GM23338 (cell line): ENCODE measurements around the gene KDM4B. TPM values are rescaled to one million over a fixed set of nuclear protein-coding genes. Genes with fewer than 3 reads are reported as not detected.
"Not testable (repeated sequence)": the region's sequence is repeated elsewhere in the genome, so short reads cannot be mapped to it uniquely, and the experiment has no call there.

Source experiments
- ATAC-seq: fragments of 200-7000 bp; cut with Tn5 transposase; 3 replicates; pipeline ENCODE4 v1.9.1; 2020
- DNase-seq: peaks from one replicate; pipeline ENCODE4 v3.0.0-alpha.2; 2015; ENCODE audit warnings: low spot score
- H2AFZ ChIP-seq: fragments of 200-600 bp; sonication (generic); 2 replicates; pipeline ENCODE4 v1.8.0; 2016; ENCODE audit warnings: antibody characterized with exemption, mild to moderate bottlenecking, moderate library complexity
- H3F3A ChIP-seq: fragments of 200-600 bp; sonication (generic); replicated peaks from 2 replicates; pipeline ENCODE4 v1.8.0; 2017; ENCODE audit warnings: antibody characterized with exemption, mixed run types, low read depth
- H3K27ac ChIP-seq: fragments of 200-600 bp; sonication (generic); 2 replicates; pipeline ENCODE4 v1.6.1; 2016; ENCODE audit warnings: low read depth
- H3K27me3 ChIP-seq: fragments of 200-600 bp; sonication (generic); 2 replicates; pipeline ENCODE4 v1.8.0; 2016; ENCODE audit warnings: mild to moderate bottlenecking, mixed run types, moderate library complexity; ENCODE audit not compliant: insufficient read depth
- H3K36me3 ChIP-seq: fragments of 200-600 bp; sonication (generic); 2 replicates; pipeline ENCODE4 v1.8.0; 2016; ENCODE audit warnings: mild to moderate bottlenecking; ENCODE audit not compliant: insufficient read depth
- H3K4me1 ChIP-seq: fragments of 200-600 bp; sonication (generic); 2 replicates; pipeline ENCODE4 v1.8.0; 2016; ENCODE audit warnings: mild to moderate bottlenecking, moderate library complexity; ENCODE audit not compliant: insufficient read depth
- H3K4me2 ChIP-seq: fragments of 200-600 bp; sonication (generic); 2 replicates; pipeline ENCODE4 v1.7.1; 2017; ENCODE audit warnings: mixed run types
- H3K4me3 ChIP-seq: fragments of 200-600 bp; sonication (generic); 2 replicates; pipeline ENCODE4 v1.6.1; 2016; ENCODE audit warnings: mixed run types
- H3K79me2 ChIP-seq: fragments of 200-600 bp; sonication (generic); replicated peaks from 2 replicates; pipeline ENCODE4 v1.8.0; 2017; ENCODE audit warnings: mild to moderate bottlenecking; ENCODE audit not compliant: insufficient read depth
- H3K9me2 ChIP-seq: fragments of 200-600 bp; sonication (generic); 2 replicates; pipeline ENCODE4 v1.8.0; 2017; ENCODE audit not compliant: insufficient read depth
- H4K20me1 ChIP-seq: fragments of 200-600 bp; sonication (generic); replicated peaks from 2 replicates; pipeline ENCODE4 v1.8.0; 2017; ENCODE audit warnings: mild to moderate bottlenecking; ENCODE audit not compliant: insufficient read depth
- H3K27ac Mint-ChIP-seq: 2 replicates; pipeline ENCODE4 v1.8.0; 2020; ENCODE audit warnings: inconsistent platforms, mild to moderate bottlenecking, moderate library complexity, mixed read lengths
- H3K27me3 Mint-ChIP-seq: 3 replicates; pipeline ENCODE4 v1.8.0; 2022; ENCODE audit warnings: low read depth, mild to moderate bottlenecking, moderate library complexity, mixed read lengths, inconsistent platforms; ENCODE audit not compliant: insufficient read depth, poor library complexity
- H3K36me3 Mint-ChIP-seq: 3 replicates; pipeline ENCODE4 v1.8.0; 2021; ENCODE audit warnings: low read depth, mild to moderate bottlenecking, inconsistent platforms, moderate library complexity, mixed read lengths
- H3K4me1 Mint-ChIP-seq: 3 replicates; pipeline ENCODE4 v1.8.0; 2020; ENCODE audit warnings: mild to moderate bottlenecking, inconsistent platforms, mixed read lengths
- H3K4me3 Mint-ChIP-seq: 3 replicates; pipeline ENCODE4 v1.8.0; 2021; ENCODE audit warnings: moderate library complexity, mild to moderate bottlenecking, inconsistent platforms, mixed read lengths
- H3K9me3 Mint-ChIP-seq: 3 replicates; pipeline ENCODE4 v1.8.0; 2020; ENCODE audit warnings: moderate library complexity, mild to moderate bottlenecking, inconsistent platforms, mixed read lengths
- CREB1 ChIP-seq: fragments of 250-450 bp; sonication (Bioruptor Pico); IDR thresholded peaks from 2 replicates; pipeline ENCODE4 v1.5.0; 2020; ENCODE audit warnings: low read depth, mild to moderate bottlenecking, moderate library complexity
- ETS1 ChIP-seq: IDR thresholded peaks from 2 replicates; pipeline ENCODE4 v1.6.1; 2016; ENCODE audit warnings: antibody characterized with exemption
- EZH2phosphoT487 ChIP-seq: fragments of 200-600 bp; sonication (generic); IDR thresholded peaks from one replicate; pipeline ENCODE4 v1.8.1; 2018; ENCODE audit warnings: antibody characterized with exemption; ENCODE audit not compliant: unreplicated experiment
- JUNB ChIP-seq: IDR thresholded peaks from one replicate; pipeline ENCODE4 v1.6.1; 2016; ENCODE audit warnings: antibody characterized with exemption; ENCODE audit not compliant: unreplicated experiment
- NANOG ChIP-seq: IDR thresholded peaks from 2 replicates; pipeline ENCODE4 v1.6.1; 2016; ENCODE audit warnings: antibody characterized with exemption, borderline replicate concordance
- REST ChIP-seq: IDR thresholded peaks from one replicate; pipeline ENCODE4 v1.6.1; 2018; ENCODE audit warnings: antibody characterized with exemption; ENCODE audit not compliant: unreplicated experiment
- STAT1 ChIP-seq: IDR thresholded peaks from one replicate; pipeline ENCODE4 v1.6.1; 2016; ENCODE audit warnings: antibody characterized with exemption; ENCODE audit not compliant: unreplicated experiment
- polyA plus RNA-seq: library from polyadenylated mRNA; unstranded; fragments of >200 nt; fragmentation: Nextera tagmentation; extraction: Ambion mirVana; gene quantifications from 2 replicates; pipeline ENCODE4 v1.2.1, GENCODE V29; 2016
- total RNA-seq: library from RNA; depleted of rRNA; stranded (reverse); fragments of >200 nt; shearing (Covaris generic); gene quantifications from 2 replicates; pipeline ENCODE4 v1.2.3, GENCODE V29; 2014

The KDM4B gene
- total and polyA plus RNA-seq, 2 experiments from 2014 or later: 9.1 to 27.6 TPM

DNA sequence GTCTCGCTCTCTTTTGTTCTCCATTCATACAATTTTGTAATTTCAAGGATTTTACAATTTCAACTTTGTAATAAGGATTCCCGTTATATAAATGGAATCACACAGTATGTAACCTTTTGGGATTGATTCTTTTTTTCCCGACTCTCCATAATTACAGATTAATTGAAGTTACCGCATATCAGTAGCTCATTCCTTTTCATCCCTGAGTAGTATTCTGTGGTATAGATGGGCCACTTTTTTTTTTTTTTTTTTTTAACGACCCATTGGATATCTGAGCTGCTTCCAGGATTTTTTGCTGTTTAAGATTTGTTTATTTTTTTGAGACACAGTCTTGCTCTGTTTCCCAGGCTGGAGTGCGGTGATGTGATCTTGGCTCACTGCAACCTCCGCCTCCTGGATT, 31.9 kb upstream of the KDM4B start:
- ATAC-seq (no peak), DNase-seq (no peak)
- Histone ChIP-seq H3K79me2 (no peaks in the 10 kb centered on the region; the same call in 1 of the 2 replicates), H3K27ac (no peak overlapping the region), H3K4me3 (no peak overlapping the region), H3K4me1 (no peaks in the 10 kb centered on the region), H2AFZ (no peak overlapping the region), H3K36me3 (peaks cover 11% of the 10 kb centered on the region; the same call in 1 of the 2 replicates), H3K4me2 (no peak overlapping the region), H4K20me1 (peaks cover 24% of the 10 kb centered on the region), H3K27me3 (no peaks in the 10 kb centered on the region), H3F3A (no peaks in the 10 kb centered on the region), H3K9me2 (no peaks in the 10 kb centered on the region)
- Mint-ChIP-seq H3K27me3 (peaks cover 8% of the 10 kb centered on the region), H3K4me1 (no peaks in the 10 kb centered on the region), H3K9me3 (no peaks in the 10 kb centered on the region), H3K36me3 (peaks cover 69% of the 10 kb centered on the region), H3K27ac (no peak overlapping the region), H3K4me3 (no peak overlapping the region)
- TF ChIP-seq JUNB: no peak
- no peak for TF ChIP-seq EZH2phosphoT487
- no peak for TF ChIP-seq REST
- no peak for TF ChIP-seq ETS1
- TF ChIP-seq NANOG: no peak

GRCh38 chr19:4938461-4938860, 30.5 kb upstream of the KDM4B start:
- DNase-seq, H3K9me3 Mint-ChIP-seq, H3F3A ChIP-seq, ATAC-seq, H2AFZ ChIP-seq, H3K27me3 Mint-ChIP-seq, H3K4me1 ChIP-seq, H3K4me3 Mint-ChIP-seq, H3K27ac ChIP-seq, H3K27ac Mint-ChIP-seq, H3K4me2 ChIP-seq, H3K79me2 ChIP-seq, H3K9me2 ChIP-seq, H3K4me1 Mint-ChIP-seq, H3K27me3 ChIP-seq, H3K4me3 ChIP-seq: not testable (repeated sequence)
- H3K36me3 ChIP-seq: 0 out of 2 replicates have a peak, but pooled peaks cover 11% of the 10 kb centered on the region
- peaks cover 64% of the 10 kb centered on the region for H3K36me3 Mint-ChIP-seq
- peaks cover 24% of the 10 kb centered on the region for H4K20me1 ChIP-seq

GRCh38 chr19:4939466-4939865, 29.4 kb upstream of the KDM4B start:
- Histone ChIP-seq H2AFZ (no peak overlapping the region), H3K36me3 (0 out of 2 replicates have a peak, but pooled peaks cover 11% of the 10 kb centered on the region), H3K27ac (0 out of 2 replicates have a peak overlapping the region, but pooled peaks have one; percentile 45), H3F3A (no peaks in the 10 kb centered on the region), H3K4me1 (no peaks in the 10 kb centered on the region), H3K4me2 (no peak overlapping the region), H3K9me2 (no peaks in the 10 kb centered on the region), H3K27me3 (no peaks in the 10 kb centered on the region), H4K20me1 (peaks cover 24% of the 10 kb centered on the region), H3K4me3 (no peak overlapping the region), H3K79me2 (no peaks in the 10 kb centered on the region; the same call in 1 of the 2 replicates)
- H3K4me3 Mint-ChIP-seq: no peak overlapping the region
- no peak for DNase-seq
- H3K36me3 Mint-ChIP-seq: peaks cover 64% of the 10 kb centered on the region
- ATAC-seq: no peak
- no peak overlapping the region for H3K27ac Mint-ChIP-seq
- H3K27me3 Mint-ChIP-seq: peaks cover 8% of the 10 kb centered on the region
- H3K9me3 Mint-ChIP-seq: no peaks in the 10 kb centered on the region
- H3K4me1 Mint-ChIP-seq: no peaks in the 10 kb centered on the region
- no peak for TF ChIP-seq STAT1
- TF ChIP-seq CREB1: no peak
